MCF 10A (cell line): ENCODE results near the gene PRG3. TPM values are rescaled to one million over a fixed set of nuclear protein-coding genes. Genes with fewer than 3 reads are reported as not detected.

Source experiments
- BruUV-seq: library from RNA; stranded (reverse); fragments of 400-500 nt; replicated peaks from 2 replicates; lab custom pipeline; 2021; lab: Mats Ljungman, UMichigan
- CTCF ChIA-PET: fragments of 300-600 bp; sonication (Branson Sonifier 250); formaldehyde crosslinking; extraction: SDS; loops from one replicate; lab custom pipeline; 2021; ENCODE audit warnings: antibody characterized with exemption, inconsistent platforms; lab: Yijun Ruan, JAX
- POLR2A ChIA-PET: fragments of 300-600, 350-650 bp; sonication (Branson Sonifier 250); formaldehyde crosslinking; extraction: SDS; loops from one replicate; lab custom pipeline; 2020; ENCODE audit warnings: antibody characterized with exemption, inconsistent platforms; lab: Yijun Ruan, JAX
- DNase-seq: peaks from one replicate; pipeline ENCODE4 v3.0.0-alpha.2; 2018; ENCODE audit not compliant: unreplicated experiment
- H3K27ac Mint-ChIP-seq: one replicate; pipeline ENCODE4 v1.8.0; 2022; ENCODE audit warnings: mild to moderate bottlenecking, low read depth, mixed read lengths; ENCODE audit not compliant: unreplicated experiment
- H3K27me3 Mint-ChIP-seq: one replicate; pipeline ENCODE4 v1.8.0; 2022; ENCODE audit warnings: mixed read lengths; ENCODE audit not compliant: insufficient read depth, unreplicated experiment
- H3K36me3 Mint-ChIP-seq: one replicate; pipeline ENCODE4 v1.8.0; 2022; ENCODE audit warnings: mild to moderate bottlenecking, moderate library complexity, mixed read lengths; ENCODE audit not compliant: insufficient read depth, unreplicated experiment
- H3K4me1 Mint-ChIP-seq: one replicate; pipeline ENCODE4 v1.8.0; 2022; ENCODE audit warnings: mixed read lengths; ENCODE audit not compliant: insufficient read depth, unreplicated experiment
- H3K4me3 Mint-ChIP-seq: one replicate; pipeline ENCODE4 v1.8.0; 2022; ENCODE audit warnings: mild to moderate bottlenecking, moderate library complexity, mixed read lengths; ENCODE audit not compliant: unreplicated experiment
- H3K9me3 Mint-ChIP-seq: one replicate; pipeline ENCODE4 v1.8.0; 2022; ENCODE audit warnings: mixed read lengths; ENCODE audit not compliant: unreplicated experiment
- CTCF ChIP-seq: fragments of 200-600 bp; IDR thresholded peaks from one replicate; pipeline ENCODE4 v1.8.0; 2022; ENCODE audit warnings: antibody characterized with exemption, mild to moderate bottlenecking; ENCODE audit not compliant: unreplicated experiment
- intact Hi-C: fragments of 100-400 bp; cut with micrococcal nuclease; formaldehyde crosslinking; loops from 2 replicates; pipeline ENCODE4 v1.14.1; 2022
- total RNA-seq: library from RNA; stranded (reverse); gene quantifications from 2 replicates; pipeline ENCODE4 v1.2.3, GENCODE V29; 2022

PRG3 gene
- total RNA-seq, 1 experiment from 2014 or later: not detected

GRCh38 chr11:57327721-57328120 lies 53.2 kb downstream of the PRG3 start:
- CTCF ChIA-PET: interaction anchor here (0.5 kb wide), 1 partner anchor 22 kb away, joined by 5 read pairs; no protein-coding TSS in a partner anchor
- BruUV-seq: no TSS peak
- POLR2A ChIA-PET: no interaction called here
- H3K27me3 Mint-ChIP-seq: no peaks in the 10 kb centered on the region
- no peak for DNase-seq
- H3K27ac Mint-ChIP-seq: peak overlapping the region; percentile 97
- intact Hi-C loops: no loop called here
- H3K36me3 Mint-ChIP-seq: peaks cover 74% of the 10 kb centered on the region
- TF ChIP-seq CTCF: no peak
- H3K4me1 Mint-ChIP-seq: peaks cover 33% of the 10 kb centered on the region
- H3K4me3 Mint-ChIP-seq: peak overlapping the region; percentile 10
- no peaks in the 10 kb centered on the region for H3K9me3 Mint-ChIP-seq

Other genes with a start within 250 kb of the PRG3 start
- gene LRRC55, start 199.2 kb downstream of the PRG3 start, total RNA-seq: not detected in 2 replicates
- gene APLNR, start 143.9 kb downstream of the PRG3 start, total RNA-seq: not detected in 2 replicates
- gene TNKS1BP1, start 56.2 kb downstream of the PRG3 start, total RNA-seq: 198 and 202 TPM in 2 replicates
- gene SSRP1, start 45.3 kb downstream of the PRG3 start, total RNA-seq: 159 and 229 TPM in 2 replicates
- not detected in 2 replicates for gene P2RX3, start 42.8 kb downstream of the PRG3 start, total RNA-seq
- 0.25 TPM in 1 of 2 replicates, not detected in the other for gene PRG2, start 9.5 kb upstream of the PRG3 start, total RNA-seq
- gene SLC43A3, start 46.0 kb upstream of the PRG3 start, total RNA-seq: 96.6 and 112 TPM in 2 replicates
- gene RTN4RL2, start 79.4 kb upstream of the PRG3 start, total RNA-seq: 2.0 and 3.2 TPM in 2 replicates
- gene SLC43A1, start 134.6 kb upstream of the PRG3 start, total RNA-seq: 1.7 and 3.2 TPM in 2 replicates
- gene TIMM10, start 149.6 kb upstream of the PRG3 start, total RNA-seq: 52.2 and 80.3 TPM in 2 replicates
- not detected in 2 replicates for gene SMTNL1, start 156.4 kb upstream of the PRG3 start, total RNA-seq
- gene UBE2L6, start 186.5 kb upstream of the PRG3 start, total RNA-seq: 17.0 and 17.3 TPM in 2 replicates
- 1.1 TPM in 1 of 2 replicates, not detected in the other for gene SERPING1, start 216.5 kb upstream of the PRG3 start, total RNA-seq